SK-N-MC (cell line): ENCODE results near the gene ACAD8.

ENCODE experiments used
- EZH2 ChIP-seq: fragments of 200-600 bp; sonication (generic); IDR thresholded peaks from one replicate; pipeline ENCODE4 v1.6.1; 2017; ENCODE audit warnings: antibody characterized with exemption
- FOXP2 ChIP-seq: optimal IDR thresholded peaks from 2 replicates; pipeline ENCODE3; 2011; ENCODE audit warnings: mild to moderate bottlenecking, moderate library complexity; ENCODE audit not compliant: insufficient read depth; ENCODE audit errors: extremely low read length, control extremely low read depth
- POLR2AphosphoS5 ChIP-seq: IDR thresholded peaks from 2 replicates; pipeline ENCODE4 v1.6.1; 2012; ENCODE audit warnings: mild to moderate bottlenecking, low read depth, low read length, borderline replicate concordance

GRCh38 chr11:134275188-134275533, 21.8 kb downstream of the ACAD8 start:
- no peak for TF ChIP-seq EZH2
- no peak for TF ChIP-seq POLR2AphosphoS5
- TF ChIP-seq FOXP2 = no peak
